Hepatocyte (in vitro differentiated cells): ENCODE measurements around the gene MLX.

ENCODE experiments used
- EZH2 ChIP-seq: fragments of 200-600 bp; sonication (generic); IDR thresholded peaks from 2 replicates; pipeline ENCODE4 v1.6.1; 2016; ENCODE audit warnings: antibody characterized with exemption, mild to moderate bottlenecking, borderline replicate concordance
- TF ChIP-seq, protein P1 (sequence below): fragments of 200-600 bp; sonication (generic); IDR thresholded peaks from 2 replicates; pipeline ENCODE4 v1.5.1; 2016; ENCODE audit warnings: antibody characterized with exemption, mild to moderate bottlenecking; ENCODE audit not compliant: poor library complexity

DNA sequence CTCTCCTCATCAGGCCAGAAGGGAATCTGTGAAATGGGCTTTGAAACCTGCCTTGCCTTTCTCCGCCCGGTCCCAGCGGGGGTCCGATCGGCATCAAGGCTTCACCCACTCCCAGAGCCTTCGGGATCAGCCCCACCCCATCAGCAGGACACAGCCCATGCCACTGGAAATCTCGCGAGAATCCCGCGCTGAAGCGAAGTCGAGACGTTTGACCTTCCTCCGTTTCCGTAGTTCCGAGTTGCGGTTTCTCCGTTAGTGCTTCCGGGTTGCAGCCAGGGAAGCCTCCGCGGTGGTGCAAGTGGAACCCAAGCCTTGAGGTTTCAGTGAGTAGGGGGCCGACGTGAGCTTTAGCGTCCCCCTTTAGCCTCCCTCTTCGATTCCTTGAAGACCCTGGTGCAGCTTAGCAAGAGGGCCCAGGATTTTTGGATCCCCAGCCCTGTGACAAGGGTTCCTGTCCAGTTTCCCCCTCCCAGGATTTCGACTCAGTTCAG, 5.0 kb upstream of the MLX start, which contains the start of gene COASY:
- TF ChIP-seq, protein P1, sequence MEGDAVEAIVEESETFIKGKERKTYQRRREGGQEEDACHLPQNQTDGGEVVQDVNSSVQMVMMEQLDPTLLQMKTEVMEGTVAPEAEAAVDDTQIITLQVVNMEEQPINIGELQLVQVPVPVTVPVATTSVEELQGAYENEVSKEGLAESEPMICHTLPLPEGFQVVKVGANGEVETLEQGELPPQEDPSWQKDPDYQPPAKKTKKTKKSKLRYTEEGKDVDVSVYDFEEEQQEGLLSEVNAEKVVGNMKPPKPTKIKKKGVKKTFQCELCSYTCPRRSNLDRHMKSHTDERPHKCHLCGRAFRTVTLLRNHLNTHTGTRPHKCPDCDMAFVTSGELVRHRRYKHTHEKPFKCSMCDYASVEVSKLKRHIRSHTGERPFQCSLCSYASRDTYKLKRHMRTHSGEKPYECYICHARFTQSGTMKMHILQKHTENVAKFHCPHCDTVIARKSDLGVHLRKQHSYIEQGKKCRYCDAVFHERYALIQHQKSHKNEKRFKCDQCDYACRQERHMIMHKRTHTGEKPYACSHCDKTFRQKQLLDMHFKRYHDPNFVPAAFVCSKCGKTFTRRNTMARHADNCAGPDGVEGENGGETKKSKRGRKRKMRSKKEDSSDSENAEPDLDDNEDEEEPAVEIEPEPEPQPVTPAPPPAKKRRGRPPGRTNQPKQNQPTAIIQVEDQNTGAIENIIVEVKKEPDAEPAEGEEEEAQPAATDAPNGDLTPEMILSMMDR = no peak
- TF ChIP-seq EZH2 = no peak
